Keratinocyte (primary cell): Measurements from ENCODE around the gene SYT1. TPM values are rescaled to one million over a fixed set of nuclear protein-coding genes. Genes with fewer than 3 reads are reported as not detected.

ENCODE experiments used
- DNase-seq: peaks from one replicate; pipeline ENCODE4 v3.0.0-alpha.2; 2011; ENCODE audit warnings: low read depth, missing footprints, low spot score
- FAIRE-seq: peaks from 2 replicates; lab custom pipeline; 2011; peaks lifted over from hg19 to GRCh38; lab: Jason Lieb, UNC
- H2AFZ ChIP-seq: 2 replicates; pipeline ENCODE4 v1.6.0; 2012; ENCODE audit warnings: low read length, control low read depth, inconsistent platforms; ENCODE audit not compliant: control insufficient read depth
- H3K27ac ChIP-seq: 2 replicates; pipeline ENCODE4 v1.5.1; 2011; ENCODE audit warnings: low read length; ENCODE audit not compliant: control insufficient read depth, insufficient read depth
- H3K27me3 ChIP-seq: 3 replicates; pipeline ENCODE4 v1.6.0; 2011; ENCODE audit warnings: low read length; ENCODE audit not compliant: control insufficient read depth, insufficient read depth; ENCODE audit errors: extremely low read depth
- H3K36me3 ChIP-seq, 2 experiments: 2 replicates in 1 of 2; 3 replicates in 1 of 2; pipeline ENCODE4 v1.5.1; 2011; ENCODE audit warnings: low read length in 2 of 2, mild to moderate bottlenecking in 1 of 2; ENCODE audit not compliant: control insufficient read depth in 2 of 2, insufficient read depth in 2 of 2; ENCODE audit errors: extremely low read depth in 1 of 2
- H3K4me1 ChIP-seq: 3 replicates; pipeline ENCODE4 v1.5.1; 2011; ENCODE audit warnings: low read length; ENCODE audit not compliant: control insufficient read depth, insufficient read depth; ENCODE audit errors: extremely low read depth
- H3K4me2 ChIP-seq: 3 replicates; pipeline ENCODE4 v1.6.0; 2011; ENCODE audit warnings: low read depth, low read length; ENCODE audit not compliant: control insufficient read depth, insufficient read depth; ENCODE audit errors: extremely low read depth
- H3K4me3 ChIP-seq, 3 experiments: fragments of 200-600 bp in 1 of 3; sonication (generic) in 1 of 3; 2 replicates in 2 of 3; 3 replicates in 1 of 3; pipeline ENCODE4 v1.5.1; 2011 to 2016; ENCODE audit warnings: low read length in 3 of 3, mild to moderate bottlenecking in 3 of 3, control low read depth in 2 of 3, inconsistent platforms in 1 of 3, low read depth in 1 of 3, mixed read lengths in 1 of 3, mixed run types in 1 of 3, moderate library complexity in 1 of 3; ENCODE audit not compliant: control insufficient read depth in 2 of 3, insufficient read depth in 2 of 3; ENCODE audit errors: extremely low read depth in 1 of 3
- H3K79me2 ChIP-seq: 2 replicates; pipeline ENCODE4 v1.6.0; 2012; ENCODE audit warnings: low read length; ENCODE audit not compliant: control insufficient read depth, insufficient read depth
- H3K9ac ChIP-seq: 3 replicates; pipeline ENCODE4 v1.6.0; 2011; ENCODE audit warnings: low read length; ENCODE audit not compliant: control insufficient read depth, insufficient read depth; ENCODE audit errors: extremely low read depth
- H3K9me1 ChIP-seq: 3 replicates; pipeline ENCODE4 v1.6.0; 2011; ENCODE audit warnings: low read length; ENCODE audit not compliant: control insufficient read depth, insufficient read depth; ENCODE audit errors: extremely low read depth
- H3K9me3 ChIP-seq: 2 replicates; pipeline ENCODE4 v1.5.1; 2012; ENCODE audit warnings: low read depth, low read length; ENCODE audit not compliant: control insufficient read depth
- H4K20me1 ChIP-seq: 3 replicates; pipeline ENCODE4 v1.6.0; 2011; ENCODE audit warnings: low read length; ENCODE audit not compliant: control insufficient read depth, insufficient read depth; ENCODE audit errors: extremely low read depth
- CTCF ChIP-seq, 3 experiments: IDR thresholded peaks in 1 of 3; conservative IDR thresholded peaks in 1 of 3; optimal IDR thresholded peaks in 1 of 3; 2 replicates in 2 of 3; 3 replicates in 1 of 3; pipeline versions ENCODE3 to v1.5.1; 2011; ENCODE audit warnings: low read length in 3 of 3, mild to moderate bottlenecking in 3 of 3, moderate library complexity in 2 of 3, control low read depth in 1 of 3, inconsistent platforms in 1 of 3; ENCODE audit not compliant: insufficient read depth in 2 of 3; ENCODE audit errors: extremely low read depth in 1 of 3
- EZH2 ChIP-seq: IDR thresholded peaks from one replicate; pipeline ENCODE4 v1.6.1; 2012; ENCODE audit warnings: inconsistent platforms, mild to moderate bottlenecking, low read length, moderate library complexity
- dilution Hi-C: fragments of 300-500 bp; cut with MboI; formaldehyde crosslinking; loops from one replicate; pipeline ENCODE4 v1.7.0; 2020; ENCODE audit warnings: low sequenced_read_pairs; ENCODE audit not compliant: extremely low pct_ligation_motif_present
- polyA plus RNA-seq, 5 experiments: library from polyadenylated mRNA; depleted of rRNA in 3 of 5; stranded (reverse) in 3 of 5; stranded (forward) in 1 of 5; unstranded in 1 of 5; fragments of >200 nt; gene quantifications; 1 replicate in 1 of 5; 2 replicates in 3 of 5; 3 replicates in 1 of 5; pipeline versions ENCODE4 v1.2.1 to v1.2.3, GENCODE V29; 2011 to 2012; ENCODE audit warnings: missing spikeins in 2 of 5, low read depth in 1 of 5, low replicate concordance in 1 of 5

Gene SYT1
- polyA plus RNA-seq, 1 donor (not counting 4 experiments of a cell fraction or from before 2014, with no cell fraction given), result 6.1 TPM

GRCh38 chr12:79056775-79057174 is 192.2 kb downstream of the SYT1 start:
- H3K27ac ChIP-seq, result no peak overlapping the region

GRCh38 chr12:79057540-79057939 is 193.0 kb downstream of the SYT1 start:
- no peak overlapping the region for H3K4me3 ChIP-seq
- H3K4me2 ChIP-seq, result no peak overlapping the region
- H3K79me2 ChIP-seq, result no peaks in the 10 kb centered on the region
- H3K9me3 ChIP-seq, result no peaks in the 10 kb centered on the region
- H3K9ac ChIP-seq, result no peak overlapping the region
- H2AFZ ChIP-seq, result no peak overlapping the region
- H4K20me1 ChIP-seq, result no peaks in the 10 kb centered on the region
- H3K27me3 ChIP-seq, result no peaks in the 10 kb centered on the region
- no peak overlapping the region for H3K27ac ChIP-seq
- no peaks in the 10 kb centered on the region for H3K9me1 ChIP-seq
- no peaks in the 10 kb centered on the region for H3K36me3 ChIP-seq
- FAIRE-seq, result no peak
- DNase-seq, result no peak
- no peak for TF ChIP-seq CTCF (optimal IDR thresholded peaks at IDR 0.05 in 1 of 3, IDR thresholded peaks at IDR 0.05 in 1 of 3, conservative IDR thresholded peaks at IDR 0.05 in 1 of 3; ENCODE audit: extremely low read depth in 1 of 3, insufficient read depth in 2 of 3, low read length in 3 of 3)
- no peak for TF ChIP-seq EZH2
- H3K4me1 ChIP-seq, result no peaks in the 10 kb centered on the region
- dilution Hi-C loops, result no loop called here

More at GRCh38 chr12:79056775-79057174, 192.2 kb downstream of the SYT1 start:
- Histone ChIP-seq H2AFZ (no peak overlapping the region), H3K9ac (no peak overlapping the region), H3K9me1 (no peaks in the 10 kb centered on the region), H3K36me3 (no peaks in the 10 kb centered on the region), H3K4me3 (no peak overlapping the region), H3K79me2 (no peaks in the 10 kb centered on the region), H3K9me3 (no peaks in the 10 kb centered on the region), H3K4me1 (no peaks in the 10 kb centered on the region), H3K27me3 (no peaks in the 10 kb centered on the region), H4K20me1 (no peaks in the 10 kb centered on the region), H3K4me2 (no peak overlapping the region)
- dilution Hi-C loops, result no loop called here
- DNase-seq, result no peak
- TF ChIP-seq EZH2 (no peak), CTCF (optimal IDR thresholded peaks at IDR 0.05 in 1 of 3, IDR thresholded peaks at IDR 0.05 in 1 of 3, conservative IDR thresholded peaks at IDR 0.05 in 1 of 3; ENCODE audit: extremely low read depth in 1 of 3, insufficient read depth in 2 of 3, low read length in 3 of 3) (no peak)
- FAIRE-seq, result no peak
